Activated effector memory CD4-positive, alpha-beta T cell treated with Interleukin-2 at 50 U/mL for 16 hours (primary cell): ENCODE data around the gene OR4D6.
"Not testable (repeated sequence)": the region's sequence is repeated elsewhere in the genome, so short reads cannot be mapped to it uniquely, and the experiment has no call there.

ENCODE experiments used
- DNase-seq: peaks from one replicate; pipeline ENCODE4 v3.0.0-alpha.2; 2020

Gene OR4D6

DNA sequence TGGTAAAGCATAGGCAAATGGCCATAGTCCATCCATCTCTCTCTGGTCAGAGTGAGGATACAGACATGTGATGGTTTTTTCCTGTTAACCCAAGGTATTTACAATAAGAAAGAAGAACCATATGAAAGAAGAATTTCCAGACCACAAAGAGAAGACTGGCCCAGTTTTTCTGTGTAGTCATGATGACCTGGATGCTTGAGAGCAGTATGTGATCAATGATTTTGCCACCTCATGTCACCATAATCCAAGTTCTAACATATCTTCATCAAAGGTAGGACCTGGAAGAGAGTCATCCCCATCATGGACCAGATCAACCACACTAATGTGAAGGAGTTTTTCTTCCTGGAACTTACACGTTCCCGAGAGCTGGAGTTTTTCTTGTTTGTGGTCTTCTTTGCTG is at the start of gene OR4D6:
TSS of gene OR4D6 (plus strand) at position 301 of the 400 bp plus-strand sequence. CDS start at position 301, 0 bp downstream.
- no peak for DNase-seq

DNA sequence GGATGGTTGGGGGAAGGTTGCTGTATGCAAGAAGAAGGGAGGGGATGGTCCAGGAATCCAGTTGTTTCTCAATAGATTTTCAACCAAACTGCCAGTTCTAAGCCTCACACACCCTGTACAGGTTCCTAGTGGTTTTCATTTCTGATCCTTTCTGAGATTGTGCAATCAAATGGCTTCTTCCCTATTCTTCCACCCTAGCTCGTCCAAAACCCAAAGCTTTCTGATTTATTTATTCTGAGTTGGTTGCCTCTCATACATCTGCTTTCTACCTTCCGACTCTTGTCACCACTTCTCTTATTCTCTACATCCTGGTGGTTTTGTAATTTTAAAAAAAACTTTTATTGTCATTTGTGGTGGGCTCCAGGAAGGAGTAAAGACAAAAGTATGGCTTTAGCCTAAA is 43.1 kb upstream of the OR4D6 start:
- DNase-seq = no peak

GRCh38 chr11:59415111-59415510 is 41.6 kb upstream of the OR4D6 start:
- no peak for DNase-seq

DNA sequence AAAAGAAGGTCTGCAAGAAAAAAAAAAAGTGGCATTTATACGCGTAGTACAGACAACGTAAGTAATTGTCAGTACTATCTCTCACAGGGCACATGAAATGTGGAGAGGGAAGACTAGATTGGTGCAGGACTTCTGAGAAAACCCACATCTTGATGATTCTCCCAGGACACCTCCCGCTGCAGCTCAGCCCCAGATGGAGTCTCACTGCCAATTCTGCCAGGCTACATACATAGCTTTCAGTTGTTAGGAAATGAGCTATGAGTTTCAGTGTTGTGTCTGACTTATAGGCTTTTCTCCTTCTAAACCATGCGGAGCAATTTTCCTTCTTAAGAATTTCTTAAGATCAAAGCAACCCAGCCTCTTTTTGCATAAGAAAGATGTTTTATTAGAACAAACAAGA is 40.1 kb upstream of the OR4D6 start:
- no peak for DNase-seq

DNA sequence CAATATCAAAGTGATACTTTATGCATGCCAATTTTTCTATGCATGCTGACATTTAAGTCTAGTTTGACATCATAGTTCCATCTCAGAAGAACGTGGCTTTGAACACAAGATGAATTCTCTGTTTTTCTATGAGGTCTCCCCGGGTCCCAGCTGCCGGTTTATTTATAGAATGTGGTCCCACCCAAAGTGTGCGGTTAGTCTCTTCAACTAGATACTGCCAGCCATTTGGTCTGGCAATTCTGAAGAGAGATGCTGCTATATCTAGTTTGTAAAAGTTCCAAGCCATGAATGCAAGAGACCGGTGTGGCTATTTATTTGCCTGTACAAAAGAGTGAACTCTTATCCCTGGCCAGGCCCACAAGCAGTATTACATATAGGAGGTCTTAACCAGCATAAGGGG is 39.7 kb upstream of the OR4D6 start:
- DNase-seq = no peak

DNA sequence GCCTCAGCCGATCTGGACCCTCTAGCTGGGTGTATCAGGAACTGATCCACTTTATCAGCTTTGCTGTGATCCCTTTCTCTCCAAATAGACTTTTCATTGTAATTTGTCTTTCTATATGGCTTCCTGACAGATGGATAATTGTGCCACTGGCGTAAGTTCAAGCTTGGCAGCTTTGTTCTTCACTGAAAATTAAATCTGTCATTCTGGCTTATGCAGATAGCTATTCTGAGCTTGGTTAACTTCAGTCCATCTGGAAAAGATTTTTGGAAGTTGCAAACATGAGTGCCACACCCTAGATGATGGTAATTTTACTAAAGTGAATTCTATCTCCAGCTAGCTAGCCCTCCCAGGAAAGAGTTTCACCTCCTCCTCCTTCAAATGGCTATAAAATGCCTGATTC is 38.6 kb upstream of the OR4D6 start:
- no peak for DNase-seq

DNA sequence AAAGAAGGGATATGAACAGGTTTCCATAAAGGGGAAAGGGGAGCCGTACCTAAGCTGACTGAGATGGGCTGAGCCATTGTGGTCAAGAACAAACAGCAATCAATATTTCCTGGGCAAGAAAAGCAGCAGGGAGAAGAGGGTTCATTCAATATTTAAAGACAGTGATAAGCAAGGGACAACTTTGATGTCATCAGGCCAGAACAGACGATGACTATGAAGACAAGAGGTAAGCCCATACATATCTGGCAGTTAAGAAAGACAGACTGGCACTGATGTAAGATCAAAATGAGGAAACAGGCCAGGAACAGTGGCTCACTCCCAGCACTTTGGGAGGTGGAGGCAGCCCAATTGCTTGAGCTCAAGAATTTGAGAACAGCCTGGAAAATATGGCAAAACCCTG is 32.9 kb upstream of the OR4D6 start:
- no peak for DNase-seq

GRCh38 chr11:59425131-59425530 is 31.6 kb upstream of the OR4D6 start:
- no peak for DNase-seq

DNA sequence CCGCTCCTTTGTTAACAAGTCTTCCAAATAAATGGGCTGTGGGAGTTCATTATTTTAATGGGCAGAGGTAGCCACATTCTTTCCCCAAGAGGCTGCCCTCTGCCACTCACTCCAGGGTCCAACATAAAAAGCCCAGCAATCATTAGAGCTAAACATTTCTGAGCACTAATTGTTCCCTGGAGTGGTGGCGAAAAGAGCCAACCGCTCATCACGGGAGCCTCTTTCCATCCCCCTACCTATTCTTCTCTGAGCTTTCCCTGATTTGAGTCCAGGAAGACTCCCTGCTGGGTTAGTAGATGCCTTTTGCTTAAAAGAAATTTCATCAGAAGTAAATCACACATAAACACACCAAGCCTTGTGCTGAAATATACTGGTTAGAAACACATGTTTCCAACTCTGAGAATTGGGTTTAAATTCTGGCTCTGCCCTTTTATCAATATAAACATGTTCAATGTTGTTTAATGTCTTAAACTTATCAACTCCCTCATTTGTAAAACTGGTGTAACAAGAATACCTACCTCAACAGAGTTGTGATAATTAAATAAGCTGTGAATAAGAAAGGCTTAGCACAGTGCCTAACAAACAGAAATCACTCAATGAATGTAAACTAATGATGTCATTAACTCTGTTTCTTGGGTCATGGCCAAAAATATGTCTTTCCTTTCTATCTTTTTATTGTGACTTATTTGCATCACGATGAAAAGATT is 30.2 kb upstream of the OR4D6 start, which contains the start of gene OR5A2:
TSS of gene OR5A2 (minus strand) at position 53 of the 707 bp plus-strand sequence. CDS start 3,460 bp downstream, outside the sequence.
- no peak for DNase-seq

- DNase-seq = no peak
Observed at GRCh38 chr11:59427068-59427382, 29.7 kb upstream of the OR4D6 start.

GRCh38 chr11:59429924-59430516 is 26.7 kb upstream of the OR4D6 start:
- DNase-seq = no peak

- DNase-seq = no peak
Observed at GRCh38 chr11:59436169-59436568, 20.6 kb upstream of the OR4D6 start, which contains the start of gene OR5A1. Gene OR5A1 (plus strand): TSS chr11:59436469. CDS start chr11:59443169, 6,700 bp downstream.

GRCh38 chr11:59437770-59438169 is 19.0 kb upstream of the OR4D6 start:
- DNase-seq = no peak

- DNase-seq = not testable (repeated sequence)
Observed at GRCh38 chr11:59445624-59446023, 11.1 kb upstream of the OR4D6 start.

DNA sequence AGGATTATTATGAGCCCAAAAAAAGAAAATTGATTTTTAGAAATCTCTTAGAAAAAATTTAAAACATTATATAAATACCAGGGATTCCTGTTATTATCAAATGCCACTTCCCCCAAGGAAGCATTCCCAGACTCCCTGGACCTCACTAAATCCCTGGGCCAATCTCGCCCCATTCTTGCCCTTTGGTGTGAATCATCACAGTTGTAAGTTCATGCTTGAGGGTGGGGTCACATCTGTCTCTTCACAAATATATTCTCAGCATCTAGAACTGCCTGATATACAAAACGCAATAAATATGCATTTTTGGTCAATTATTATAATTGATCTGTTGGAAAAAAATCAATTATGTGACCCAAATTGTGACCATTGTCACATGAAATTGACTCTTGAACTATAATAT is 8.3 kb upstream of the OR4D6 start:
- DNase-seq = no peak

DNA sequence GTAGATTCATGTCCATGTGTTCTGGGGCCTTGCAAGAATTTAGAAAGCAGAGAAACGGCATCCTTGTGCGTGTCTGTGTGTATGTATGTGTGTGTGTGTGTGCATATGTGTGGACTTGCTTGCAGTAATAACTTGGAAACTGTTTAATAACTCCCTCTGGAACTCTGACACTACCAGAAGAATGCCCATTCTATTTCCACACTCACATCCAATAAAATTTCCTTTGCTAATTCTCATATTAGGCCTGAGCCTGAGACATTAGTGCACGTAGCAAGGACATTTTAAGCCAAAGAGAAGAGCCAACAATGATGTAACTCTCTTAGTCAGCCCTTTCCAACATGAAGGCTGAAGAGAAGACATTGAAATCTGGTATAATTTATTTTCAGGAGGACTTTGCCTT is 3.2 kb downstream of the OR4D6 start:
- no peak for DNase-seq

DNA sequence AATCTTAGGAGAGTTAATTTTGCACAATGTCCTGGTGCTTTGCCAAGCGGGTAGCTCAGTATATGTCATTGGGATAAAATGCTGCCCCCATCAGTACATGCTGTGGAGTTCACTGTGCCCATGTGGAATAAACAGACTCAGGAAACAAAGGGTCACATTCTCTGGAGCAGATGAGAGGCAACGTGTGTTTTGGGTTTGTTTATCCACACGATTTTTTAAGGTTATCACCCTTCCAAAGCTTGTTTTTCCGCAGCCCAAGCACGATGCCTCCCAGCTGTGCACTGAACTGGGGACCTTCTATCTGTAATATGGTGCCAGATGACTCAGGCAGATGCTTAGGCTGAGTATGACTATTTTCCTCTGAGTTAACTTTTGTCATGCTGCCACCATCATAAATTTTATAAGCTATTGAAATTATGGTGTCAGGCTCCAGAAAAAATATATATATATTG is 6.5 kb downstream of the OR4D6 start:
- no peak for DNase-seq

DNA sequence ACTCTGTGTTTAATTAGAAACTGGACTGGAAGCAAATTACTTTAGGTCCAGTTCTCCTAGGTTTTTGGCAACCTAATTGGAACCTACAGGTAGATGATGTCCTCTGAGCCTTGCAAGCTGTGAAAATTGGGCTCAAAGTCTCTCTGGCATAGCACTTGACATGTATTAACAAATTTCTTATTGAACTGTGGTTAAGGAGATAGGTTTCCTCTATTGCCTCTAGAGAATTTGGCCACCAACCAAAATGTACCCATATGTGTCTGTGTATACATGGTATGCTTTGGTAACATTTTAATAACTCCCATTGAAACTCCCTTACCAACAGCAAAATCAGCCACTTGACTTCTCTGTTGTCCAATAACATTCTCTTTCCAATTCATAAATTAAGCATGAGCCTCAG is 16.3 kb downstream of the OR4D6 start, which contains the start of gene OR4D10:
TSS of gene OR4D10 (plus strand) at position 301 of the 400 bp plus-strand sequence. CDS start 4,115 bp downstream, outside the sequence.
- DNase-seq = no peak

GRCh38 chr11:59475176-59475575 is 18.4 kb downstream of the OR4D6 start:
- no peak for DNase-seq

- no peak for DNase-seq
Observed at GRCh38 chr11:59479906-59480305, 23.1 kb downstream of the OR4D6 start.

DNA sequence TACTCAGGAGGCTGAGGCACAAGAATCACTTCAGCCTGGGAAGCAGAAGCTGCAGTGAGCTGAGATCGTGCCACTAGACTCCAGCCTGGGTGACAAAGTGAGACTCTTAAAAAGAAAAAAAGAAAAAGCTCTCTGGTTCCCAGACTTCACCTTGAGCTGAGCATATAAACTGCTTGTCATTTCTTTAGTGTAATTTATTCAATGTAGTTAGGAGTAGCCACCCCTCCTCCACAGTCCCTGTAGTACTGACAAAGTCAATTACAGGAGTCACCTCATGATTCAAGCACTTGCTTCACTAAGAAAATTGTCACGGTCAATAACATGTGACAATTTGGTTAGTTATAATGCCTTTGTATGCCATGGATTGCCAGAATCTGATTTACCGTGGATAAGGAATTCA is 23.6 kb downstream of the OR4D6 start:
- no peak for DNase-seq

DNA sequence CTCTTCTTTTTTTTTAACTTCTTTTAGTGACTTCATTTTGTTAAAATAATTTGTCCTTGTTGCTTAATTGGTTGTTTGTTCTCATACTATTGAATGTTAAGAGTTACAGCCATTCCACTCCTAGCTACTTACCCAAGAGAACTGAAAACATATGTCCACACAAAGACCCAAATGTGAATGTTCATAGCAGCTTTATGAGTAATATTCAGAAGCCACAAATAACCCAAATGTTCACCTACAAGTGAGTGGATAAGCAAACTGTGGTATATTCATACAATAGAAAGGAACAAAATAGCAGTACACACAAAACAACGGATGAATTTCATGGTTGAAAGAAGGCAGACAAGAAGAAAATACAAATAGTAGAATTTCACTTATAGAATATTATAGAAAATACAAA is 45.2 kb downstream of the OR4D6 start:
- no peak for DNase-seq

- no peak for DNase-seq
Observed at GRCh38 chr11:59503276-59503675, 46.5 kb downstream of the OR4D6 start, which contains the start of gene OR4D11. Gene OR4D11 (plus strand): TSS chr11:59503576. CDS start chr11:59503576, 0 bp downstream.
